ENCODE results near the gene C18orf63. TPM values are rescaled to one million over a fixed set of nuclear protein-coding genes. Genes with fewer than 3 reads are reported as not detected.
A peak's percentile ranks its signal among the peaks of the same experiment; 100 is the strongest.

Gene C18orf63
- total RNA-seq, 4 donors from 2014 or later: not detected

GRCh38 chr18:74346206-74346605, 30.6 kb downstream of the C18orf63 start:
- no peak for DNase-seq
- intact Hi-C loops (cut with DNase I): no loop called here
- no peak overlapping the region for H3K27ac ChIP-seq
- no peaks in the 10 kb centered on the region for H3K4me1 ChIP-seq
- no peak for TF ChIP-seq CTCF (IDR thresholded peaks at IDR 0.05)
- TF ChIP-seq POLR2A (IDR thresholded peaks at IDR 0.05): no peak
- H3K4me3 ChIP-seq (replicated peaks in 1 of 3): no peak overlapping the region
- no peaks in the 10 kb centered on the region for H3K9me3 ChIP-seq
- H3K36me3 ChIP-seq: no peaks in the 10 kb centered on the region
- H3K27me3 ChIP-seq: no peaks in the 10 kb centered on the region

- no peaks in the 10 kb centered on the region for H3K4me1 ChIP-seq
- no peak for DNase-seq
- H3K9me3 ChIP-seq: no peaks in the 10 kb centered on the region
- no peak for TF ChIP-seq CTCF (IDR thresholded peaks at IDR 0.05)
- TF ChIP-seq POLR2A (IDR thresholded peaks at IDR 0.05): no peak
- H3K27ac ChIP-seq: no peak overlapping the region
- no peaks in the 10 kb centered on the region for H3K36me3 ChIP-seq
- intact Hi-C loops (cut with DNase I): no loop called here
- 78 to 87% methylated on average over 2 of the region's 2 CpGs for WGBS, 2 donors
- H3K27me3 ChIP-seq: no peaks in the 10 kb centered on the region
- no peak overlapping the region for H3K4me3 ChIP-seq (replicated peaks in 1 of 3)
These were observed 32.9 kb downstream of the C18orf63 start for GRCh38 chr18:74348581-74348980.

- DNase-seq: no peak
- 50 to 76% methylated on average over 1 of the region's 1 CpG for WGBS, 2 donors
- H3K27me3 ChIP-seq: no peaks in the 10 kb centered on the region
- TF ChIP-seq CTCF (IDR thresholded peaks at IDR 0.05) (no peak), POLR2A (IDR thresholded peaks at IDR 0.05) (no peak)
- no peak overlapping the region for H3K27ac ChIP-seq
- no peaks in the 10 kb centered on the region for H3K4me1 ChIP-seq
- H3K9me3 ChIP-seq: no peaks in the 10 kb centered on the region
- H3K36me3 ChIP-seq: no peaks in the 10 kb centered on the region
- intact Hi-C loops (cut with DNase I): loop anchor here (5.0 kb wide), 1 partner anchor 141 kb away; no protein-coding TSS in a partner anchor
- H3K4me3 ChIP-seq (replicated peaks in 1 of 3): no peak overlapping the region
These were observed 35.7 kb downstream of the C18orf63 start for GRCh38 chr18:74351354-74351753.

- intact Hi-C loops (cut with DNase I): loop anchor here (2.0 to 5.0 kb wide), 2 partner anchors 139 to 202 kb away; no protein-coding TSS in a partner anchor
- TF ChIP-seq CTCF (IDR thresholded peaks at IDR 0.05) (peak; percentile 11 to 83 (median 69)), POLR2A (IDR thresholded peaks at IDR 0.05) (no peak)
- 62 to 72% methylated on average over 1 of the region's 1 CpG for WGBS, 2 donors
- H3K27me3 ChIP-seq: no peaks in the 10 kb centered on the region
- peak; percentile 66 to 67 for DNase-seq
- H3K36me3 ChIP-seq: no peaks in the 10 kb centered on the region
- H3K27ac ChIP-seq: no peak overlapping the region
- no peaks in the 10 kb centered on the region for H3K4me1 ChIP-seq
- H3K9me3 ChIP-seq: no peaks in the 10 kb centered on the region
- no peak overlapping the region for H3K4me3 ChIP-seq (replicated peaks in 1 of 3)
These were observed 37.6 kb downstream of the C18orf63 start for GRCh38 chr18:74353169-74353775.

- Histone ChIP-seq H3K4me3 (replicated peaks in 1 of 3) (no peak overlapping the region), H3K4me1 (no peaks in the 10 kb centered on the region), H3K27ac (no peak overlapping the region), H3K36me3 (no peaks in the 10 kb centered on the region), H3K27me3 (no peaks in the 10 kb centered on the region), H3K9me3 (no peaks in the 10 kb centered on the region)
- no peak for DNase-seq
- TF ChIP-seq POLR2A (IDR thresholded peaks at IDR 0.05) (no peak), CTCF (IDR thresholded peaks at IDR 0.05) (no peak)
- intact Hi-C loops (cut with DNase I): no loop called here
- WGBS, 2 donors: 91 to 95% methylated on average over 1 of the region's 1 CpG
These were observed 41.3 kb downstream of the C18orf63 start for GRCh38 chr18:74356959-74357358.
